Keratinocyte (primary cell): ENCODE results near the gene TTC28. TPM values are rescaled to one million over a fixed set of nuclear protein-coding genes. Genes with fewer than 3 reads are reported as not detected.

Experiments used
- DNase-seq: peaks from one replicate; pipeline ENCODE4 v3.0.0-alpha.2; 2011; ENCODE audit warnings: low read depth, missing footprints, low spot score
- FAIRE-seq: peaks from 2 replicates; lab custom pipeline; 2011; peaks lifted over from hg19 to GRCh38; lab: Jason Lieb, UNC
- H2AFZ ChIP-seq: 2 replicates; pipeline ENCODE4 v1.6.0; 2012; ENCODE audit warnings: low read length, control low read depth, inconsistent platforms; ENCODE audit not compliant: control insufficient read depth
- H3K27ac ChIP-seq: 2 replicates; pipeline ENCODE4 v1.5.1; 2011; ENCODE audit warnings: low read length; ENCODE audit not compliant: control insufficient read depth, insufficient read depth
- H3K27me3 ChIP-seq: 3 replicates; pipeline ENCODE4 v1.6.0; 2011; ENCODE audit warnings: low read length; ENCODE audit not compliant: control insufficient read depth, insufficient read depth; ENCODE audit errors: extremely low read depth
- H3K36me3 ChIP-seq, 2 experiments: 2 replicates in 1 of 2; 3 replicates in 1 of 2; pipeline ENCODE4 v1.5.1; 2011; ENCODE audit warnings: low read length in 2 of 2, mild to moderate bottlenecking in 1 of 2; ENCODE audit not compliant: control insufficient read depth in 2 of 2, insufficient read depth in 2 of 2; ENCODE audit errors: extremely low read depth in 1 of 2
- H3K4me1 ChIP-seq: 3 replicates; pipeline ENCODE4 v1.5.1; 2011; ENCODE audit warnings: low read length; ENCODE audit not compliant: control insufficient read depth, insufficient read depth; ENCODE audit errors: extremely low read depth
- H3K4me2 ChIP-seq: 3 replicates; pipeline ENCODE4 v1.6.0; 2011; ENCODE audit warnings: low read depth, low read length; ENCODE audit not compliant: control insufficient read depth, insufficient read depth; ENCODE audit errors: extremely low read depth
- H3K4me3 ChIP-seq, 3 experiments: fragments of 200-600 bp in 1 of 3; sonication (generic) in 1 of 3; 2 replicates in 2 of 3; 3 replicates in 1 of 3; pipeline ENCODE4 v1.5.1; 2011 to 2016; ENCODE audit warnings: low read length in 3 of 3, mild to moderate bottlenecking in 3 of 3, control low read depth in 2 of 3, inconsistent platforms in 1 of 3, low read depth in 1 of 3, mixed read lengths in 1 of 3, mixed run types in 1 of 3, moderate library complexity in 1 of 3; ENCODE audit not compliant: control insufficient read depth in 2 of 3, insufficient read depth in 2 of 3; ENCODE audit errors: extremely low read depth in 1 of 3
- H3K79me2 ChIP-seq: 2 replicates; pipeline ENCODE4 v1.6.0; 2012; ENCODE audit warnings: low read length; ENCODE audit not compliant: control insufficient read depth, insufficient read depth
- H3K9ac ChIP-seq: 3 replicates; pipeline ENCODE4 v1.6.0; 2011; ENCODE audit warnings: low read length; ENCODE audit not compliant: control insufficient read depth, insufficient read depth; ENCODE audit errors: extremely low read depth
- H3K9me1 ChIP-seq: 3 replicates; pipeline ENCODE4 v1.6.0; 2011; ENCODE audit warnings: low read length; ENCODE audit not compliant: control insufficient read depth, insufficient read depth; ENCODE audit errors: extremely low read depth
- H3K9me3 ChIP-seq: 2 replicates; pipeline ENCODE4 v1.5.1; 2012; ENCODE audit warnings: low read depth, low read length; ENCODE audit not compliant: control insufficient read depth
- H4K20me1 ChIP-seq: 3 replicates; pipeline ENCODE4 v1.6.0; 2011; ENCODE audit warnings: low read length; ENCODE audit not compliant: control insufficient read depth, insufficient read depth; ENCODE audit errors: extremely low read depth
- EZH2 ChIP-seq: IDR thresholded peaks from one replicate; pipeline ENCODE4 v1.6.1; 2012; ENCODE audit warnings: inconsistent platforms, mild to moderate bottlenecking, low read length, moderate library complexity
- dilution Hi-C: fragments of 300-500 bp; cut with MboI; formaldehyde crosslinking; loops from one replicate; pipeline ENCODE4 v1.7.0; 2020; ENCODE audit warnings: low sequenced_read_pairs; ENCODE audit not compliant: extremely low pct_ligation_motif_present
- polyA plus RNA-seq, 5 experiments: library from polyadenylated mRNA; depleted of rRNA in 3 of 5; stranded (reverse) in 3 of 5; stranded (forward) in 1 of 5; unstranded in 1 of 5; fragments of >200 nt; gene quantifications; 1 replicate in 1 of 5; 2 replicates in 3 of 5; 3 replicates in 1 of 5; pipeline versions ENCODE4 v1.2.1 to v1.2.3, GENCODE V29; 2011 to 2012; ENCODE audit warnings: missing spikeins in 2 of 5, low read depth in 1 of 5, low replicate concordance in 1 of 5
- TF ChIP-seq, protein P1 (sequence below), 3 experiments: IDR thresholded peaks in 1 of 3; conservative IDR thresholded peaks in 1 of 3; optimal IDR thresholded peaks in 1 of 3; 2 replicates in 2 of 3; 3 replicates in 1 of 3; pipeline versions ENCODE3 to v1.5.1; 2011; ENCODE audit warnings: low read length in 3 of 3, mild to moderate bottlenecking in 3 of 3, moderate library complexity in 2 of 3, control low read depth in 1 of 3, inconsistent platforms in 1 of 3; ENCODE audit not compliant: insufficient read depth in 2 of 3; ENCODE audit errors: extremely low read depth in 1 of 3

Gene TTC28
- polyA plus RNA-seq, 1 donor (not counting 4 experiments of a cell fraction or from before 2014, with no cell fraction given) = 0.66 TPM

DNA sequence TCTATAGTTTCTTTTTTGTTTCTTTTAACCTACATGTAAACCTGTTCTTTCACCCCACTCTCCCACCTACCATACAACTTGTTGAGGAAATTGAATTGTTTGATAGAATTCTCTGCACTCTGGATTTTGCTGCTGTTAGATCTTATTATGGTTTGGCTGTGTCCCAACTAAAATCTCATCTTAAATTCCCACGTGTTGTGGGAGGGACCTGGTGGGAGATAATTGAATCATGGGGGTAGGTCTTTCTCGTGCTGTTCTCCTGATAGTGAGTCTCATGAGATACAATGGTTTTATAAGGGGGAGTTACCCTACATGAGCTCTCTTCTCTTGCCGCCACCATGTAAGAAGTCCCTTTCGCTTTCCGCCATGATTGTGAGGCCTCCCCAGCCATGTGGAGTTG is 745.6 kb downstream of the TTC28 start:
- Histone ChIP-seq H3K9ac (no peak overlapping the region), H3K4me1 (peaks cover 15% of the 10 kb centered on the region), H4K20me1 (no peaks in the 10 kb centered on the region), H3K79me2 (no peaks in the 10 kb centered on the region), H3K9me3 (no peaks in the 10 kb centered on the region), H3K9me1 (no peaks in the 10 kb centered on the region), H2AFZ (no peak overlapping the region), H3K4me2 (no peak overlapping the region), H3K27ac (no peak overlapping the region), H3K4me3 (no peak overlapping the region), H3K27me3 (no peaks in the 10 kb centered on the region), H3K36me3 (no peaks in the 10 kb centered on the region)
- dilution Hi-C loops = no loop called here
- TF ChIP-seq, protein P1, sequence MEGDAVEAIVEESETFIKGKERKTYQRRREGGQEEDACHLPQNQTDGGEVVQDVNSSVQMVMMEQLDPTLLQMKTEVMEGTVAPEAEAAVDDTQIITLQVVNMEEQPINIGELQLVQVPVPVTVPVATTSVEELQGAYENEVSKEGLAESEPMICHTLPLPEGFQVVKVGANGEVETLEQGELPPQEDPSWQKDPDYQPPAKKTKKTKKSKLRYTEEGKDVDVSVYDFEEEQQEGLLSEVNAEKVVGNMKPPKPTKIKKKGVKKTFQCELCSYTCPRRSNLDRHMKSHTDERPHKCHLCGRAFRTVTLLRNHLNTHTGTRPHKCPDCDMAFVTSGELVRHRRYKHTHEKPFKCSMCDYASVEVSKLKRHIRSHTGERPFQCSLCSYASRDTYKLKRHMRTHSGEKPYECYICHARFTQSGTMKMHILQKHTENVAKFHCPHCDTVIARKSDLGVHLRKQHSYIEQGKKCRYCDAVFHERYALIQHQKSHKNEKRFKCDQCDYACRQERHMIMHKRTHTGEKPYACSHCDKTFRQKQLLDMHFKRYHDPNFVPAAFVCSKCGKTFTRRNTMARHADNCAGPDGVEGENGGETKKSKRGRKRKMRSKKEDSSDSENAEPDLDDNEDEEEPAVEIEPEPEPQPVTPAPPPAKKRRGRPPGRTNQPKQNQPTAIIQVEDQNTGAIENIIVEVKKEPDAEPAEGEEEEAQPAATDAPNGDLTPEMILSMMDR (optimal IDR thresholded peaks at IDR 0.05 in 1 of 3, IDR thresholded peaks at IDR 0.05 in 1 of 3, conservative IDR thresholded peaks at IDR 0.05 in 1 of 3; ENCODE audit: extremely low read depth in 1 of 3, insufficient read depth in 2 of 3, low read length in 3 of 3) = no peak
- TF ChIP-seq EZH2 = no peak
- FAIRE-seq (no peak), DNase-seq (no peak)

DNA sequence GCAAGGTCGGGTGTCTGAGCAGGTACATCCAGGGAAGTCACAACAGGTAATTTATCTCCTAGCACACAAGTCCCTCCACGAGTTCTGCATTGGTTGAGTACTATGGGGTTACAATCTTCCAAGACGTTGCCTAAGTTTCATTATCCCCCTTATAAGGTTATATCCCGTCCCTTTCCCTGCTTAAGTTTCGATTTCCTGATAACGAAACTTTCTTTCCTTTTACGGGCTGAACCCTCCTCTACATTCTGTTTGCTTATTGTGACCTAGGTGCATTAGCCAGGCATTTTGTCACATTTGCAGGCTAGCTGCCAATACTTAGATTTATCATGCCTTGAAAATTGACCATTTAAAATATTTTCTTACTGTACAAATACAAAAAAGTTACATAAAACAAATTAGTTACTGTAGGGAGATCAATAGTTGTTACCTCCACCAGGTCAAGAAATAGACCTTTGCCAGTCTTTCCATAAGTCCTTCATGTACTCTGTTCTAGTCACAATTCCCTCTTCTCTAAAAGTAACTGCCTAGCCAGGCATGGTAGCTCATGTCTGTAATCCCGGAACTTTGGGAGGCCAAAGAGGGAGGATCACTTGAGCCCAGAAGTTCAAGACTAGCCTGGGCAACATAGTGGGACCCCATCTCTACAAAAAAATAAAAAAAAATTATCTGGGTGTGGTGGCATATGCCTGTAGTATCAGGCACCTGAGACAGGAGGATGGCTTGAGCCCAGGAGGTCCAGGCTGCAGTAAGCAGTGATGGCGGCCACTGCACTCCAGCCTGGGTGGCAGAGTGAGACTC is 746.3 kb downstream of the TTC28 start:
- H3K27ac ChIP-seq = no peak overlapping the region
- H3K9me1 ChIP-seq = no peaks in the 10 kb centered on the region
- TF ChIP-seq EZH2 = no peak
- TF ChIP-seq, protein P1 (optimal IDR thresholded peaks at IDR 0.05 in 1 of 3, IDR thresholded peaks at IDR 0.05 in 1 of 3, conservative IDR thresholded peaks at IDR 0.05 in 1 of 3; ENCODE audit: extremely low read depth in 1 of 3, insufficient read depth in 2 of 3, low read length in 3 of 3) = no peak
- H3K4me2 ChIP-seq = no peak overlapping the region
- no peaks in the 10 kb centered on the region for H3K36me3 ChIP-seq
- peaks cover 15% of the 10 kb centered on the region for H3K4me1 ChIP-seq
- no peak overlapping the region for H2AFZ ChIP-seq
- H3K4me3 ChIP-seq = no peak overlapping the region
- FAIRE-seq = no peak
- H3K9me3 ChIP-seq = no peaks in the 10 kb centered on the region
- H3K79me2 ChIP-seq = no peaks in the 10 kb centered on the region
- no peaks in the 10 kb centered on the region for H4K20me1 ChIP-seq
- no peak overlapping the region for H3K9ac ChIP-seq
- dilution Hi-C loops = no loop called here
- no peak for DNase-seq
- no peaks in the 10 kb centered on the region for H3K27me3 ChIP-seq
